ENCODE measurements around the gene PLEKHA8.

PLEKHA8 gene

GRCh38 chr7:30171766-30172447 is 143.7 kb downstream of the PLEKHA8 start:
- DNase-seq = no peak

GRCh38 chr7:30172451-30172850 is 144.2 kb downstream of the PLEKHA8 start:
- DNase-seq = no peak

- DNase-seq = no peak
Measured at GRCh38 chr7:30173058-30173897, 145.1 kb downstream of the PLEKHA8 start.

GRCh38 chr7:30175180-30175579 is 147.0 kb downstream of the PLEKHA8 start:
- DNase-seq = no peak

- no peak for DNase-seq
Measured at GRCh38 chr7:30175636-30176147, 147.5 kb downstream of the PLEKHA8 start.

- DNase-seq = no peak
Measured at GRCh38 chr7:30176463-30177109, 148.4 kb downstream of the PLEKHA8 start.

GRCh38 chr7:30177186-30177585 is 149.0 kb downstream of the PLEKHA8 start:
- no peak for DNase-seq

GRCh38 chr7:30177965-30178364 is 149.8 kb downstream of the PLEKHA8 start:
- no peak for DNase-seq

- DNase-seq = no peak
Measured at GRCh38 chr7:30178748-30179436, 150.7 kb downstream of the PLEKHA8 start.
